ENCODE measurements around the gene PAX5. TPM values are rescaled to one million over a fixed set of nuclear protein-coding genes. Genes with fewer than 3 reads are reported as not detected.

The PAX5 gene
- total and polyA plus RNA-seq, 4 experiments from 2014 or later = 0.32 TPM; not detected in 3

DNA sequence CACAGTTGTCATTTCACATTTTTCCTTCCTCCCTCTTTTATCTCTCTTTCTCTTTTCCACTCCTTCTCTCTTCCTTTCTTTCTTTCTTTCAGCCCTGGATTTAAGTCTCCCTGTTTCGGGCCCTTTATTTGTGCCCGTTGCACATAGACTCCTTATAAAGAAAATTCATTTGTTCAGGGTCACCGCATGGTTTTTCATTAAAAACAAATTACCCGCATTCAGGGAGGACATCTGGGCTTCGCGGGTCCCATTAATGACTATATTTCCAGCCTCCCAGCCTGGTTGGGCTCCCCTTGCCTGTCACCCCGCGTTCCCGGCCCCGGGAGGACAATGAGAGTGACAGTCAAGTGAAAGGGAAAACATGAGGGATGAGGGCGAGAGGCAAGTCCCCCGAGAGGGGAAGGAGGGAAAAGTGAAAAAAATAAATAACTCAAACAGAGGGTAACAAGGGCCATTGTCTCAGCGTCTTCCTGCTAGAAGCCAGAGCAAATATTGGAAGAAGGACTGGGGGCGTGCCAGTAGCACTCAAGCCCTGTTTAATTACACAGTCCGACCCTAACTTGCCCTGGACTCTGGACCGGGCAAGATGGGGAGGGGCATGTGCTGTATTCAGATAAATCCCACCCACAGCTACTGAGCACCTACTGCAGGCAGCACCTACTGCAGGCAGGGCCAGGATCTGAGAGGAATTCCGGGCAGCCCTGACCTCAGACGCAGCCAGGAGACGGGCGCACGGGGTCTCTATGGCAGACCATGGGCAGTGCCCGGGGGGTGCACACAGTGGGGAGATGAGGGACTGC lies 166.2 kb downstream of the PAX5 start:
- Histone ChIP-seq H3K36me3 (ENCODE audit: insufficient read depth, low read length) (no peaks in the 10 kb centered on the region), H3K9me3 (ENCODE audit: control insufficient read depth in 1 of 2, low read length in 2 of 2) (no peaks in the 10 kb centered on the region), H3K27me3 (ENCODE audit: insufficient read depth, low read length) (no peaks in the 10 kb centered on the region), H3K4me1 (ENCODE audit: insufficient read depth, low read length) (no peaks in the 10 kb centered on the region), H3K27ac (ENCODE audit: low read depth, low read length) (no peak overlapping the region), H3K4me3 (ENCODE audit: low read length in 2 of 2) (no peak overlapping the region)
- intact Hi-C loops (cut with micrococcal nuclease) = no loop called here
- H3K9me3 Mint-ChIP-seq = no peaks in the 10 kb centered on the region
- H3K27me3 Mint-ChIP-seq = peaks cover 3 to 8% of the 10 kb centered on the region in 2 donors
- H3K27ac Mint-ChIP-seq = peak overlapping the region in 1 of 7 donors; percentile 50
- H3K36me3 Mint-ChIP-seq = no peaks in the 10 kb centered on the region
- H3K4me1 Mint-ChIP-seq = no peaks in the 10 kb centered on the region
- no peak overlapping the region for H3K4me3 Mint-ChIP-seq
- ChIA-PET POLR2A (ENCODE audit: partially characterized antibody) (no interaction called here), CTCF (ENCODE audit: partially characterized antibody) (no interaction called here)
- no peak for DNase-seq

DNA sequence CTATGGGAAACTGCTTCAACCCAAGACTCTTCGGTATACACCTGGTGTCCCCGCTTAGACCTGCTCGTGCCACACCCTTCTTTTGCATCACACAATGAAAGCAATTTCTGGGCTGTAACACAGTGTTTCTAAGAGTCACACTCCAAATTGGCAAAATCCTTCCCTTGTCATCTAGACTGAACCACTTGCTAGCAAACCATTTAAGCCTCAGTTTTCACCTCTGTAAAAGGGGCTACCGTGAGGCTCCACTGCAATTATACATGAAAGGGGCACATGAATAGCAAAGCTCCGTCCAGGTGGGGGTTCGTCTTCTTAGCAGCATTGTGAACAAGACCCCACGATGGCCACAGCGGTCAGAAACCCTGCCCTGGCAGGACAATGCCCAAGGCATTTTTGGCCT lies 166.8 kb downstream of the PAX5 start:
- no peak overlapping the region for H3K4me3 ChIP-seq (ENCODE audit: low read length in 2 of 2)
- ChIA-PET POLR2A (ENCODE audit: partially characterized antibody) (no interaction called here), CTCF (ENCODE audit: partially characterized antibody) (no interaction called here)
- no peaks in the 10 kb centered on the region for H3K36me3 ChIP-seq (ENCODE audit: insufficient read depth, low read length)
- Mint-ChIP-seq H3K27me3 (peaks cover 3 to 8% of the 10 kb centered on the region in 2 donors), H3K4me1 (no peaks in the 10 kb centered on the region), H3K36me3 (no peaks in the 10 kb centered on the region), H3K27ac (no peak overlapping the region), H3K4me3 (no peak overlapping the region), H3K9me3 (no peaks in the 10 kb centered on the region)
- intact Hi-C loops (cut with micrococcal nuclease) = no loop called here
- H3K4me1 ChIP-seq (ENCODE audit: insufficient read depth, low read length) = no peaks in the 10 kb centered on the region
- H3K27me3 ChIP-seq (ENCODE audit: insufficient read depth, low read length) = no peaks in the 10 kb centered on the region
- DNase-seq = no peak
- H3K27ac ChIP-seq (ENCODE audit: low read depth, low read length) = no peak overlapping the region
- no peaks in the 10 kb centered on the region for H3K9me3 ChIP-seq (ENCODE audit: control insufficient read depth in 1 of 2, low read length in 2 of 2)

DNA sequence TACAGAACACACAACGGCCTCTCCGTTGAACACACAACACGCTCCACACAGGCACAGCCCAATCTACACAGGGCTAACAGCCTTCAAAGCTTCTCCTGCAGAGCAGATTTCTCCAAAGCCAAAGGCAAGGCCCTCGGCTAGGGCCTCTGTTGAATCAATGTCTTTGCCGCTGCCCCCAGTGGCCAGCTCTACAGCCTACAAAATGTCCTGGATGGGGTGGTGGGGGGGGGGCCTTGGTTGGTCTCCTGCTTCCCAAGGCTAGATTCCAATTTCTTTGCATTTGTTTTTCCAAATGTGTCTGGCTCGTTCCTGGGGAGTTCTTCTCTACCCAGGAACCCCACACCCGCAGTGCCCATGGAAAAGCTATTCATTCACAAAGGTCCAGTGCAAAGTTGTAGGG lies 167.2 kb downstream of the PAX5 start:
- Histone ChIP-seq H3K27me3 (ENCODE audit: insufficient read depth, low read length) (no peaks in the 10 kb centered on the region), H3K36me3 (ENCODE audit: insufficient read depth, low read length) (no peaks in the 10 kb centered on the region), H3K27ac (ENCODE audit: low read depth, low read length) (no peak overlapping the region), H3K4me3 (ENCODE audit: low read length in 2 of 2) (no peak overlapping the region), H3K4me1 (ENCODE audit: insufficient read depth, low read length) (no peaks in the 10 kb centered on the region), H3K9me3 (ENCODE audit: control insufficient read depth in 1 of 2, low read length in 2 of 2) (no peaks in the 10 kb centered on the region)
- Mint-ChIP-seq H3K4me1 (no peaks in the 10 kb centered on the region), H3K36me3 (no peaks in the 10 kb centered on the region), H3K27me3 (peaks cover 3 to 8% of the 10 kb centered on the region in 2 donors), H3K27ac (no peak overlapping the region), H3K4me3 (no peak overlapping the region), H3K9me3 (no peaks in the 10 kb centered on the region)
- POLR2A ChIA-PET (ENCODE audit: partially characterized antibody) = no interaction called here
- intact Hi-C loops (cut with micrococcal nuclease) = no loop called here
- no peak for DNase-seq
- CTCF ChIA-PET (ENCODE audit: partially characterized antibody) = no interaction called here

DNA sequence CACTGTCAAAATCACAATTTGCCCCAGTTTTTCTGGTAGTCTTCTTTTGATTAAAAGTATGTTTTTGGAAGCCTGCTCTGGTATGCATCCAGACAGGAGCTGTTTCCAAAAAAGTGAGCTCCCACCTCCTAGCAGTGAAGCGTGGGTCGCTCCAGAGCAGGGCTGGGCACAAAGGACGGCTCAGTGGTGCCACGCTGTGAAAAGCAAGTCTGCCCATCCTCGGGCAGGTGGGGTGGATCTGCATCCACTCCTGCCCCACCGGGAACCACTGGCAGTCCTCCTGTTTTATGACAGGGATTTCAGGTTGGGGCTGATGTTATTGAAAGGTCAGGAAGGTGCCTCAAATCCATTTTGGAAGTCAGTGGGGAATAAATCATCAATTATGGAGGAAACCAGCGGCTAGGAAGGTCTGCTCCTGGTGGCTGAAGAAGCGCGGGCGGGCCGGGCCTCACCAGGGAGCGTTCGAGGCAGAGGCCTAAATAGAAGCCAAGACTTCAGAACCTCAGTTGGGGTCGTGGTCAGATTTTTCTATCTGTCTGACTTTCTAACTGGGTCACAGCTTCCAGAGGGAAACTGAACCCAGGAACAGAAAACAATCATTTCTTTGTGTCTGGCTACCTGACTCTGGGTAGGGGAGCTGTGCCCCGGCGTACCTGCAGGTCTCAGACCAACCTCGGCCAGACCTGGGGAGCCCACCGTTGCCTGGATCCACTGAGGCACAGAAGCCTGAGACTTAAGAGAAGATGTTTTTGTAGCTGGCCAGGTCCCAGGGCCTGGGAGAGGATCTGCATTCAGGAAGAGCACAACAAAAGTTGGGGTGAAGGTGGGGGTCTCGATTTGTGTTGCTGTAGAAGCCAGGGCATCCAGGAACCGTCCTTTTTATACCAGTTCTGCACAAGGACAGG lies 168.1 kb downstream of the PAX5 start:
- POLR2A ChIA-PET (ENCODE audit: partially characterized antibody) = no interaction called here
- H3K4me3 ChIP-seq (ENCODE audit: low read length in 2 of 2) = no peak overlapping the region
- no peak overlapping the region for H3K27ac Mint-ChIP-seq

DNA sequence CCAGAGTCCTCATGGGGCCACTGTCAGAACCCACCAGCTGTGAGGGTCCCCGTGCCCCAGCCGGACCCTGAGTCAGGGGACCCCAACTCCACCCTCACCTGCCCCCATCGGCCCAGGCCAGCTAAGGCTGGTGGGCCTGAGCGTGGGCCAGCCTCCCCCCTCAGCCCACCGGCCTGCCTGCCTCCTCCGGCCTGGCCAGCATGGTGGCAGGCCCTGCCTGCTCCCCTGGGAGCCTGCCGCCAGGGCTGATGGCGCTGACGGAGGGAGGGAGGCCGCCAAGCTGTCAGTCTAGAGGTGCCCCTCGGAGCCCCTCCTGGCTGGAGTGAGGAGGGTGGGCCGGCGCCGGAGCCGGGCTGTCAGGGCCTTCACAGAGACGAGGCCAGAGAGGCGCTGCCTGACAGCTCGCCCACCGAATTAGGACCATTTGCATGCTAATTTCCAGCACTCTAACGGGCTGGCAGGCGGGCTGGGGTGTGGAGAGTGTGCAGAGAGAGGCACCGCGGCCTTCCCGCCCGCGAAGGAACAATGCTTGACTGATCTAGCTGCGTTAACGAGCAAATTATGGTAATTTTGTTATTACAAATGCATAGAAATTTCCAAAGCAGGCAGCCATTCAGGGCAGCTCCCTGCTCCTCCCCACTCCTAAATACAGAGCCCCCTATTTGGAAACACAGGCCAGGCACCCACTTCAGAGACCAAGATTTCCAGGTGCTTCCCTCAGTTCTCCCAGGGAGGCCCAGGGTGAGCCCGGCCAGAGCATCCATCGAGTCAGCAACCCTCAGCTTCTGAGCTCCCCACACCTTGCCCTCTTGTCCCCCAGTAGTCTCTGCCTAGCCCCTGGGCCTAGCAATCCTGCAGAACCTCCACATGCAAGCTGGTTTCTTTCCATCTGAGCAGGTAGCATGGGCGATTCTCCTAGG lies 169.3 kb downstream of the PAX5 start:
- intact Hi-C loops (cut with micrococcal nuclease) = no loop called here
- H3K36me3 ChIP-seq (ENCODE audit: insufficient read depth, low read length) = no peaks in the 10 kb centered on the region

More for the DNA sequence above, 168.1 kb downstream of the PAX5 start:
- no peak overlapping the region for H3K4me3 Mint-ChIP-seq
- no peaks in the 10 kb centered on the region for H3K36me3 Mint-ChIP-seq
- H3K9me3 Mint-ChIP-seq = no peaks in the 10 kb centered on the region
- H3K27me3 Mint-ChIP-seq = peaks cover 3 to 13% of the 10 kb centered on the region in 2 donors
- no peaks in the 10 kb centered on the region for H3K36me3 ChIP-seq (ENCODE audit: insufficient read depth, low read length)
- no peaks in the 10 kb centered on the region for H3K27me3 ChIP-seq (ENCODE audit: insufficient read depth, low read length)
- no peak for DNase-seq
- intact Hi-C loops (cut with micrococcal nuclease) = no loop called here
- H3K9me3 ChIP-seq (ENCODE audit: control insufficient read depth in 1 of 2, low read length in 2 of 2) = no peaks in the 10 kb centered on the region
- H3K4me1 Mint-ChIP-seq = no peaks in the 10 kb centered on the region
- H3K4me1 ChIP-seq (ENCODE audit: insufficient read depth, low read length) = no peaks in the 10 kb centered on the region
- no peak overlapping the region for H3K27ac ChIP-seq (ENCODE audit: low read depth, low read length)
- CTCF ChIA-PET (ENCODE audit: partially characterized antibody) = no interaction called here

DNA sequence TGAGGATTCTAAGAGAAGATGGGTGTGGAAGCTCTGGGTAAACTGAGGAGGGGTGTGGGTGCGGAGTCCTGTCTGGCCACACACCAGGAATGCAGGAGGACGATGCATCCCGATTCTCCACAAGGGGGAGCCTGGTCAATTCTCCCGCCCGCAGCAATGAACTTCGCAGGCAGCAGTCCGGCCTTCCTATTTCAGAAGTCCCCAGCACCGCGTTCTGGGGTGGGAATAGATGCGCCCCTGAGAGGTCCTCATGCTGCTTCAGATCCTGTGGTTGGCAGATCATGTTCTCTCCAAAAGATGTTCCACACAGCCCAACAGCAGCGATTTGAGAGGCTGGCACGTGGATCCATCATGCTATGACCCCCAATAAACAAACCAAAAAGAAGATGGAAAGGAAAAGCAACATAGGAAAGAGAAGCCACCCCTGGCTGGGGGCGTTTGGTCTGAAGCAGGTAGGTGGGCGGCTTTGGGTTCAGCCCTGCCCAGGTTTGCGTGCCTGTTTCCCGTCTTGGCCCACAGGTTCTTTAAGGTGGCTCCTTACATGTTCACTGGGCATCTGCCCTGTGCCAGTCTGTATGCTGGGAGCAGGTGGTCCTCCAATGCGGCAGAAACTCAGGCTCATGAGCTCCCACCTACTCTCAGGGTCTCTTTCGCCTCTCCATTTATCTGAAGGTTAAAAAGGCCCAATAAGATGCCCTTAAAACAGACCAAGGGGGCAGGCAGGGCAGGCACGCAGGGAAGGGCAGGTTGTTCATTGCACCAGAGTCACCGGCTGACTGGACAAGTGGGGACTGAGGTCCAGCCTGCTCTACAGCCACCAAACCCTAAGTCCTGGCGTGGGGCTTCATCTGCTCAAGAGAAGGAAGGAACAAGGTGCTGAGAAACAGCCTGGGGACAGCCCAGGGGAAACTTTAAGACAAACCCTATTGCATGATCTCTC lies 171.6 kb downstream of the PAX5 start:
- Histone ChIP-seq H3K36me3 (ENCODE audit: insufficient read depth, low read length) (no peaks in the 10 kb centered on the region), H3K9me3 (ENCODE audit: control insufficient read depth in 1 of 2, low read length in 2 of 2) (no peaks in the 10 kb centered on the region), H3K4me3 (ENCODE audit: low read length in 2 of 2) (no peak overlapping the region), H3K27ac (ENCODE audit: low read depth, low read length) (no peak overlapping the region), H3K4me1 (ENCODE audit: insufficient read depth, low read length) (no peaks in the 10 kb centered on the region), H3K27me3 (ENCODE audit: insufficient read depth, low read length) (no peaks in the 10 kb centered on the region)
- Mint-ChIP-seq H3K27ac (no peak overlapping the region), H3K4me3 (no peak overlapping the region), H3K36me3 (no peaks in the 10 kb centered on the region), H3K9me3 (no peaks in the 10 kb centered on the region), H3K27me3 (peaks cover 2 to 10% of the 10 kb centered on the region in 2 donors), H3K4me1 (no peaks in the 10 kb centered on the region)
- ChIA-PET POLR2A (ENCODE audit: partially characterized antibody) (no interaction called here), CTCF (ENCODE audit: partially characterized antibody) (interaction anchor here (1.1 kb wide), 1 partner anchor 11 kb away, joined by 8 read pairs; no protein-coding TSS in a partner anchor)
- DNase-seq = no peak
- intact Hi-C loops (cut with micrococcal nuclease) = no loop called here

More for the DNA sequence above, 169.3 kb downstream of the PAX5 start:
- no peaks in the 10 kb centered on the region for H3K4me1 Mint-ChIP-seq
- Histone ChIP-seq H3K4me3 (ENCODE audit: low read length in 2 of 2) (no peak overlapping the region), H3K27me3 (ENCODE audit: insufficient read depth, low read length) (no peaks in the 10 kb centered on the region), H3K4me1 (ENCODE audit: insufficient read depth, low read length) (no peaks in the 10 kb centered on the region), H3K27ac (ENCODE audit: low read depth, low read length) (no peak overlapping the region), H3K9me3 (ENCODE audit: control insufficient read depth in 1 of 2, low read length in 2 of 2) (no peaks in the 10 kb centered on the region)
- H3K36me3 Mint-ChIP-seq = no peaks in the 10 kb centered on the region
- peaks cover 3 to 13% of the 10 kb centered on the region in 2 donors for H3K27me3 Mint-ChIP-seq
- no peak overlapping the region for H3K27ac Mint-ChIP-seq
- no peaks in the 10 kb centered on the region for H3K9me3 Mint-ChIP-seq
- ChIA-PET CTCF (ENCODE audit: partially characterized antibody) (interaction anchor here (0.7 to 1.1 kb wide), 2 partner anchors 9 to 10 kb away, joined by 3 to 8 read pairs; no protein-coding TSS in a partner anchor), POLR2A (ENCODE audit: partially characterized antibody) (no interaction called here)
- H3K4me3 Mint-ChIP-seq = no peak overlapping the region
- DNase-seq = no peak
